ENCODE results near the gene SLC28A1. TPM values are rescaled to one million over a fixed set of nuclear protein-coding genes. Genes with fewer than 3 reads are reported as not detected.
"Not testable (repeated sequence)": the region's sequence is repeated elsewhere in the genome, so short reads cannot be mapped to it uniquely, and the experiment has no call there.

Gene SLC28A1
- total RNA-seq, 1 donor from 2014 or later, result not detected

DNA sequence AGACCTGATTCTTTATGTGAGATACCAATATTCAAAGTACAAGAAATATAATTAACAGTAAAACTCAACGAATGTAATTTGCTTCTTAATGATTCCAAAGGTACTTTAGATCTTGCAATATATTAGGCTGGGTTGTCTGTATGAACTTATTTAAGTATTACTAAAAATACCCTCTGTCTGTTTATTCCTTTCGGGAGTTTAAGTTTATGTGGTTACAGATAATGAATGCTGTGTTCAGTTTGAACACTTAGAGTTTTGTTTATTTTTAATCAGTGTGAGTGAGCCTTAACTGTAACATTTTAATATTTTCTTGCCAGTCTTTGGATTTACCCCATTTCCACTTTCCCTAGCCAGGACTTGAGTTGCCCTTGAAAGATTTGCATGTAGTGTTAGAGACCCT is 100.7 kb downstream of the SLC28A1 start:
- H3K27me3 Mint-ChIP-seq (ENCODE audit: low read depth), result peaks cover 45% of the 10 kb centered on the region
- H3K9me3 Mint-ChIP-seq, result no peaks in the 10 kb centered on the region
- TF ChIP-seq CTCF (conservative IDR thresholded peaks at IDR 0.05), result no peak
- no peak for DNase-seq (ENCODE audit: low read depth, low spot score)
- peaks cover 6% of the 10 kb centered on the region for H3K4me1 Mint-ChIP-seq
- peak overlapping the region; percentile 24 for H3K4me3 Mint-ChIP-seq
- H3K36me3 Mint-ChIP-seq (ENCODE audit: low read depth), result no peaks in the 10 kb centered on the region
- H3K27ac Mint-ChIP-seq (ENCODE audit: unreplicated experiment), result no peak overlapping the region

GRCh38 chr15:84987351-84987750 is 102.9 kb downstream of the SLC28A1 start:
- H3K4me3 Mint-ChIP-seq; H3K9me3 Mint-ChIP-seq; H3K27ac Mint-ChIP-seq (ENCODE audit: unreplicated experiment); H3K36me3 Mint-ChIP-seq (ENCODE audit: low read depth); DNase-seq (ENCODE audit: low read depth, low spot score); H3K4me1 Mint-ChIP-seq: not testable (repeated sequence)
- H3K27me3 Mint-ChIP-seq (ENCODE audit: low read depth), result peaks cover 38% of the 10 kb centered on the region

DNA sequence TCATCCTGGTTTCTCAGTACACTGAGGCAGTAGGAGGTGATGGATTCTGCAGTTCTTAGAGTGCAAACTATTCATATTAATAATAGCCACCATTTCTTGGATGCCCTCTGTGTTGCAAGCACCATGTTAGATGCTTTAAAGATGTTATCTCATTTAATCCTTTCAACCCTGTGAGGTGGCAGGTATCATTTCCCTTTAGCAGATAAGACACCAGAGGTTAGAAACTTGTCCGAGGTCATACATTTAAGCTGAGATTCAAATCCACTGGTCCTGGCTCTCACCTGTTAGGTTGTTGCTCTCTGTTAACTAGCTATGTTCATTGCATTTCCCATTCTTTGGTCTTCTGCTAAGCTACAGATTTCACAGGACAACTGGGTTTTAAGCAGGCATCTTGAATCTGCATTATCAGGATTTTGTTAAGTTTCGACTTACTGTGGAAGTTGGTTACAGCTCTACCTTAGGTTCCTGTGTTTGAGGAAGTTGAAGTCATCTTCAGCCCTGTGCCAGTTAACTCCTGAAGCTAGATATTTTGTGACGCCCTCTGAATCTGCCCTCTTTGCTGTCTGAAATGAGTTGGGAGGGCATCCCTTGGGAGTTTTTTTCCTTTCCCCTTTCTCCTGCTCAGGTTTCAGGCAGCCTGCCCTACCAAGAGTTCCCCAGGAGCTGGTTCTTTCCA is 103.6 kb downstream of the SLC28A1 start:
- Mint-ChIP-seq H3K4me1 (peaks cover under 1% of the 10 kb centered on the region), H3K27ac (ENCODE audit: unreplicated experiment) (no peak overlapping the region), H3K4me3 (no peak overlapping the region), H3K36me3 (ENCODE audit: low read depth) (no peaks in the 10 kb centered on the region), H3K27me3 (ENCODE audit: low read depth) (peaks cover 31% of the 10 kb centered on the region), H3K9me3 (no peaks in the 10 kb centered on the region)
- no peak for DNase-seq (ENCODE audit: low read depth, low spot score)
- TF ChIP-seq CTCF (conservative IDR thresholded peaks at IDR 0.05), result no peak

GRCh38 chr15:84988909-84989644 is 104.6 kb downstream of the SLC28A1 start:
- no peak for DNase-seq (ENCODE audit: low read depth, low spot score)
- H3K4me3 Mint-ChIP-seq, result no peak overlapping the region

GRCh38 chr15:84990507-84990906 is 106.0 kb downstream of the SLC28A1 start:
- Mint-ChIP-seq H3K4me1 (no peaks in the 10 kb centered on the region), H3K27me3 (ENCODE audit: low read depth) (peaks cover 8% of the 10 kb centered on the region), H3K4me3 (no peak overlapping the region), H3K36me3 (ENCODE audit: low read depth) (no peaks in the 10 kb centered on the region), H3K9me3 (no peaks in the 10 kb centered on the region), H3K27ac (ENCODE audit: unreplicated experiment) (no peak overlapping the region)
- DNase-seq (ENCODE audit: low read depth, low spot score), result no peak
- TF ChIP-seq CTCF (conservative IDR thresholded peaks at IDR 0.05), result no peak

More at GRCh38 chr15:84988909-84989644, 104.6 kb downstream of the SLC28A1 start:
- Mint-ChIP-seq H3K27ac (ENCODE audit: unreplicated experiment) (no peak overlapping the region), H3K36me3 (ENCODE audit: low read depth) (no peaks in the 10 kb centered on the region), H3K27me3 (ENCODE audit: low read depth) (peaks cover 21% of the 10 kb centered on the region), H3K4me1 (no peaks in the 10 kb centered on the region), H3K9me3 (no peaks in the 10 kb centered on the region)
- no peak for TF ChIP-seq CTCF (conservative IDR thresholded peaks at IDR 0.05)

Data from neural crest cell (in vitro differentiated cells).